ENCODE data around the gene GDF7.
A peak's percentile ranks its signal among the peaks of the same experiment; 100 is the strongest.
"Not testable (repeated sequence)": the region's sequence is repeated elsewhere in the genome, so short reads cannot be mapped to it uniquely, and the experiment has no call there.

The GDF7 gene

DNA sequence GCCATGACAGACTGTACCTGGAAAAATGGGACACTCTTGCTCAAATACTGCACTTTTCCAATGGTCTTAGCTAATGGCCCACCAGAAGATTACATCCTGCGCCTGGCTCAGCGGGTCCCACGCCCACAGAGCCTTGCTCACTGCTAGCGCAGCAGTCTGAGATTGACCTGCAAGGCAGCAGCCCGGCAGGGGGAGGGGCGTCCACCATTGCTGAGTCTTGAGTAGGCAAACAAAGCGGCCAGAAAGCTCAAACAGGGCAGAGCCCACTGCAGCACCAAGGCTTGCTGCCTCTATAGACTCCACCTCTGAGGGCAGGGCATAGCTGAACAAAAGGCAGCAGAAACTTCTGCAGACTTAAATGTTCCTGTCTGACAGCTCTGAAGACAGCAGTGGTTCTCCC, 44.7 kb downstream of the GDF7 start:
- not testable (repeated sequence) for H3K36me3 ChIP-seq (ENCODE audit: control insufficient read depth, insufficient read depth, low read length); H3K4me1 ChIP-seq (ENCODE audit: control insufficient read depth, insufficient read depth, low read length, poor library complexity, severe bottlenecking); H3K4me3 ChIP-seq (ENCODE audit: extremely low read depth, insufficient read depth, low read length, poor library complexity, severe bottlenecking); H3K27ac ChIP-seq (ENCODE audit: low read depth, low read length, severe bottlenecking); H3K9me3 ChIP-seq (ENCODE audit: control insufficient read depth, low read length)
- WGBS, 2 experiments (ENCODE audit: insufficient coverage in 2 of 2), result 94% methylated on average over 6 to 7 of the region's 7 CpGs

DNA sequence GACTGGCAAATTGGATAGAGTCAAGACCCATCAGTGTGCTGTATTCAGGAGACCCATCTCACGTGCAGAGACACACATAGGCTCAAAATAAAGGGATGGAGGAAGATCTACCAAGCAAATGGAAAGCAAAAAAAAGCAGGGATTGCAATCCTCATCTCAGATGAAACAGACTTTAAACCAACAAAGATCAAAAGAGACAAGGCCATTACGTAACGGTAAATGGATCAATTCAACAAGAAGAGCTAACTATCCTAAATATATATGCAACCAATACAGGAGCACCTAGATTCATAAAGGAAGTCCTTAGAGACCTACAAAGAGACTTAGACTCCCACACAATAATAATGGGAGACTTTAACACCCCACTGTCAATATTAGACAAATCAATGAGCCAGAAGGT, 46.6 kb downstream of the GDF7 start:
- not testable (repeated sequence) for H3K9me3 ChIP-seq (ENCODE audit: control insufficient read depth, low read length); H3K4me1 ChIP-seq (ENCODE audit: control insufficient read depth, insufficient read depth, low read length, poor library complexity, severe bottlenecking); H3K36me3 ChIP-seq (ENCODE audit: control insufficient read depth, insufficient read depth, low read length); H3K4me3 ChIP-seq (ENCODE audit: extremely low read depth, insufficient read depth, low read length, poor library complexity, severe bottlenecking); H3K27ac ChIP-seq (ENCODE audit: low read depth, low read length, severe bottlenecking)
- WGBS, 2 experiments (ENCODE audit: insufficient coverage in 2 of 2), result 86 to 100% methylated on average over 1 to 2 of the region's 3 CpGs

DNA sequence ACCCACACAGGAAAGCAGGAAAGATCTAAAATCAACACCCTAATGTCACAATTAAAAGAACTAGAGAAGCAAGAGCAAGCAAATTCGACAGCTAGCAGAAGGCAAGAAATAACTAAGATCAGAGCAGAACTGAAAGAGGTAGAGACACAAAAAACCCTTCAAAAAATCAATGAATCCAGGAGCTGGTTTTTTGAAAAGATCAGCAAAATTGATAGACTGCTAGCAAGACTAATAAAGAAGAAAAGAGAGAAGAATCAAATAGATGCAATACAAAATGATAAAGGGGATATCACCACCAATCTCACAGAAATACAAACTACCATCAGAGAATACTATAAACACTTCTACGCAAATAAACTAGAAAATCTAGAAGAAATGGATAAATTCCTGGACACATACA, 47.5 kb downstream of the GDF7 start:
- H3K9me3 ChIP-seq (ENCODE audit: control insufficient read depth, low read length); H3K36me3 ChIP-seq (ENCODE audit: control insufficient read depth, insufficient read depth, low read length); H3K27ac ChIP-seq (ENCODE audit: low read depth, low read length, severe bottlenecking); H3K4me3 ChIP-seq (ENCODE audit: extremely low read depth, insufficient read depth, low read length, poor library complexity, severe bottlenecking); H3K4me1 ChIP-seq (ENCODE audit: control insufficient read depth, insufficient read depth, low read length, poor library complexity, severe bottlenecking): not testable (repeated sequence)
- WGBS, 2 experiments (ENCODE audit: insufficient coverage in 2 of 2), result 67% methylated on average over 1 of the region's 2 CpGs; no CpG with 5 or more reads in 1 of the 2 experiments

DNA sequence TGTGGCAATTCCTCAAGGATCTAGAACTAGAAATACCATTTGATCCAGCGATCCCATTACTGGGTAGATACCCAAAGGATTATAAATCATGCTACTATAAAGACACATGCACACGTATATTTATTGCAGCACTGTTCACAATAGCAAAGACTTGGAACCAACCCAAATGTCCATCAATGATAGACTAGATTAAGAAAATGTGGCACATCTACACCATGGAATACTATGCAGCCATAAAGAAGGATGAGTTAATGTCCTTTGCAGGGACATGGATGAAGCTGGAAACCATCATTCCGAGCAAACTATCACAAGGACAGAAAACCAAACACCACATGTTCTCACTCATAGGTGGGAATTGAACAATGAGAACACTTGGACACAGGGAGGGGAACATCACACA, 49.2 kb downstream of the GDF7 start:
- H3K36me3 ChIP-seq (ENCODE audit: control insufficient read depth, insufficient read depth, low read length); H3K4me3 ChIP-seq (ENCODE audit: extremely low read depth, insufficient read depth, low read length, poor library complexity, severe bottlenecking); H3K4me1 ChIP-seq (ENCODE audit: control insufficient read depth, insufficient read depth, low read length, poor library complexity, severe bottlenecking); H3K27ac ChIP-seq (ENCODE audit: low read depth, low read length, severe bottlenecking); H3K9me3 ChIP-seq (ENCODE audit: control insufficient read depth, low read length): not testable (repeated sequence)
- no CpG with 5 or more reads among the region's 3 CpGs for WGBS, 2 experiments (ENCODE audit: insufficient coverage in 2 of 2)

DNA sequence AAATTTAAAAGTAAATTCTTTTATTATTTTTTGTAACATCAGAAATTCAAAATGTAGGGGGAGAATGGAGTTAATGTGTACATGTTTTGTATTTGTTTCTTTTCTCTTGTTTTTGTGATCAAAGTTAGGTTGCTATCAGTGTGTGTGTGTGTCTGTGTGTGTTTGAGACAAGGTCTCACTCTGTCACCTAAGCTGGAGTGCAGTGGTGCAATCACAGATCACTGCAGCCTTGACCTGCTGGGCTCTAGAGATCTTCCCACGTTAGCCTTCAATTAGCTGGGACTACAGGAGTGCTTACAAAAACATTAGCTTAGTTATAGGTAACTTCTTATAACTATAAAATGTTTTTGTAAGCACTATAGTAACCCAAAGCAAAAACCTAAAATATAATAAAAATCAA, 50.7 kb downstream of the GDF7 start:
- Histone ChIP-seq H3K9me3 (ENCODE audit: control insufficient read depth, low read length) (no peaks in the 10 kb centered on the region), H3K4me3 (ENCODE audit: extremely low read depth, insufficient read depth, low read length, poor library complexity, severe bottlenecking) (no peak overlapping the region), H3K27ac (ENCODE audit: low read depth, low read length, severe bottlenecking) (no peak overlapping the region), H3K36me3 (ENCODE audit: control insufficient read depth, insufficient read depth, low read length) (peaks cover 3% of the 10 kb centered on the region), H3K4me1 (ENCODE audit: control insufficient read depth, insufficient read depth, low read length, poor library complexity, severe bottlenecking) (no peaks in the 10 kb centered on the region)
- no CpG with 5 or more reads among the region's 1 CpG for WGBS, 2 experiments (ENCODE audit: insufficient coverage in 2 of 2)

DNA sequence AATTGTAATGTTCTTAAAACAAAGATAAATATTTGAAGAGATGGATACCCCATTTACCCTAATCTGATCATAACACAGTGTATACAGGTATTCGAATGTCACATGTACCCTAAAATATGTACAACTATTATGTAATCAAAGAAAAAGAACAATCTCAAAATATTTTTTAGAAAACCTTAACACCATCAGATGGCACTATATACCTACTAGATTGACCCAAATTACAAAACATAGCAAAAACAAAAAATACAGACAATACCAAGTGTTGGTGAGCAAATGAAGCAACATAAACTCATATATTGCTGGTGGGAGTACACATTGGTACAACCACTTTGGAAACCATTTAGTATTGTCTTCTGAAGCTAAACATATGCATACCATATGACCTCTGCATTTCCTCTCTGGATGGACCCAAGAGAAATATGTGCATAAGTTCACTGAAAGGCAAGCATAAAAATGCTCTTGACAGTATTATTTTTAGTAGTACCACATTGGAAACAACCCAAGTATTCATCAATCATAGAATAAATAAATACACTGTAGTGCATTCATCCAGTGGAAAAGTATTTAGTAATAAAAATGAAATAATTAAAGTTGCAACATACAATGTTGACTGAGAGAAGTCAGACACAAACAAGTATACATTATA, 55.8 kb downstream of the GDF7 start:
- Histone ChIP-seq H3K36me3 (ENCODE audit: control insufficient read depth, insufficient read depth, low read length) (peaks cover 6% of the 10 kb centered on the region), H3K4me3 (ENCODE audit: extremely low read depth, insufficient read depth, low read length, poor library complexity, severe bottlenecking) (no peak overlapping the region), H3K4me1 (ENCODE audit: control insufficient read depth, insufficient read depth, low read length, poor library complexity, severe bottlenecking) (peaks cover 2% of the 10 kb centered on the region), H3K27ac (ENCODE audit: low read depth, low read length, severe bottlenecking) (no peak overlapping the region), H3K9me3 (ENCODE audit: control insufficient read depth, low read length) (no peaks in the 10 kb centered on the region)
- no CpG with 5 or more reads among the region's 1 CpG for WGBS, 2 experiments (ENCODE audit: insufficient coverage in 2 of 2)

DNA sequence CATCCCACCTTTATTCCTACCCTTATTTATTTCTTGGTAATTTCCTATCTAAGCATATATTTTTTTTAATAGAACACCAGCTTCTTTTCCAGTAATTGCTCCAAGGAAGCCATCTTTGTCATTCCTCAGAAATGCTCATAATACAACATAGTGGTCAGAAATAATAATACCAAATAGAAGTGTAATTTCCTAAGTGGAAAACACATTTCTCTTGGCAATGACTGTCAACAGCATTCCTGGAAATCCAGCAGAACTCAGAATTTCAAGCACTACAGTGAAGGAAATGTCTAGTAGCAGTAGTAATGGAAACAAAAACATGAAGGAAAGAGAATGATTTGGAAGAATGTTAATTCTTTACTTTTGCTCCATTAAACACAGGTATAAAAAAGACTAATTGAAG, 56.6 kb downstream of the GDF7 start:
- Histone ChIP-seq H3K9me3 (ENCODE audit: control insufficient read depth, low read length) (no peaks in the 10 kb centered on the region), H3K4me3 (ENCODE audit: extremely low read depth, insufficient read depth, low read length, poor library complexity, severe bottlenecking) (no peak overlapping the region), H3K4me1 (ENCODE audit: control insufficient read depth, insufficient read depth, low read length, poor library complexity, severe bottlenecking) (peaks cover 3% of the 10 kb centered on the region), H3K27ac (ENCODE audit: low read depth, low read length, severe bottlenecking) (no peak overlapping the region), H3K36me3 (ENCODE audit: control insufficient read depth, insufficient read depth, low read length) (peaks cover 6% of the 10 kb centered on the region)

DNA sequence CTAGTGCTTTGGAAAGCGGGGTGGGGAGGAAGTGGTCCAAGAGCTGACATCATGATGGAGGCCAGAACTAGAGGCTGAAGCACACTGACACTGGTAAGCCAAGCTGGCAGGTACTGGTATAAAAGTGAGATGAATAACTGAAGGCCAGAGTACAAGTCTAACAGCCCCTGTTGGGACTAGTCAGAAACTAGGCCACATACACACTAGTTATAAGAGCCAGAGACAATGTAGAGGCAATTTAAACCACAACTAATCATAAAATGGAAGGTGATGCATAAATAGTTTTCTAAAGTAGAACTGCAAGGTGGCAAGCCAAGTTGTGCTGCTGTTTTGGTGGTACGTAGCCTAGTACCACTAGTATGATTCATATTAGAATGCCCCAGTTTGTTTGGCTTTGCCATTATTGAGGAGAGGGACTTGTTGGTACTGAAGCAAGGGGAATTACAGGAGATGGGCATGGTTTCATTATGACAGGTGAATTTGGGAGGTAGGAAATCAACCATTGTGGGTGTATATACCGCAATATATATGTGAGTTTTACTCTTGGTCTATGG, 57.6 kb downstream of the GDF7 start:
- WGBS, 2 experiments (ENCODE audit: insufficient coverage in 2 of 2), result 93 to 97% methylated on average over 2 to 3 of the region's 3 CpGs
- H3K4me3 ChIP-seq (ENCODE audit: extremely low read depth, insufficient read depth, low read length, poor library complexity, severe bottlenecking), result no peak overlapping the region
- peaks cover 6% of the 10 kb centered on the region for H3K36me3 ChIP-seq (ENCODE audit: control insufficient read depth, insufficient read depth, low read length)
- no peak overlapping the region for H3K27ac ChIP-seq (ENCODE audit: low read depth, low read length, severe bottlenecking)
- H3K9me3 ChIP-seq (ENCODE audit: control insufficient read depth, low read length), result no peaks in the 10 kb centered on the region
- H3K4me1 ChIP-seq (ENCODE audit: control insufficient read depth, insufficient read depth, low read length, poor library complexity, severe bottlenecking), result peaks cover 3% of the 10 kb centered on the region

DNA sequence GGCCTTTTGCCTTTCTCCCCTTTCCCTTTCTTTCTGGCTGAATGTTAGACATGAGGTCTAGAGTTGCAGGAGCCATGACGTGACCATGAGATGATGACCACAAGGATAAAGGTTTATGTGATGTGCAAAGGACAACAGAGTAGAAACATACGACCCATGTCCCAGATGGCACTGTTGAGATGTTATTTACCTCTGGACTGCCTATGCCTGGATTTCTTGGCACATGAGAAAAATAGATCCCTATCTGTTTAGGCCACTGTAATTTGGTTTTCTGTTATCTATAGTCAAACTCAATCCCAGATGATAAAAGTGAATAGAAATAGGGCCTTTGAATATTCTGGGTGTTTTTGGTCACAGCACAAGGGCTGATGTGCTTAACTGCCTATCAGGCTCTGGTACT, 58.8 kb downstream of the GDF7 start:
- Histone ChIP-seq H3K27ac (ENCODE audit: low read depth, low read length, severe bottlenecking) (no peak overlapping the region), H3K36me3 (ENCODE audit: control insufficient read depth, insufficient read depth, low read length) (peaks cover 6% of the 10 kb centered on the region), H3K4me1 (ENCODE audit: control insufficient read depth, insufficient read depth, low read length, poor library complexity, severe bottlenecking) (peaks cover 3% of the 10 kb centered on the region), H3K4me3 (ENCODE audit: extremely low read depth, insufficient read depth, low read length, poor library complexity, severe bottlenecking) (no peak overlapping the region), H3K9me3 (ENCODE audit: control insufficient read depth, low read length) (no peaks in the 10 kb centered on the region)
- 100% methylated on average over 2 of the region's 2 CpGs for WGBS, 2 experiments (ENCODE audit: insufficient coverage in 2 of 2)

DNA sequence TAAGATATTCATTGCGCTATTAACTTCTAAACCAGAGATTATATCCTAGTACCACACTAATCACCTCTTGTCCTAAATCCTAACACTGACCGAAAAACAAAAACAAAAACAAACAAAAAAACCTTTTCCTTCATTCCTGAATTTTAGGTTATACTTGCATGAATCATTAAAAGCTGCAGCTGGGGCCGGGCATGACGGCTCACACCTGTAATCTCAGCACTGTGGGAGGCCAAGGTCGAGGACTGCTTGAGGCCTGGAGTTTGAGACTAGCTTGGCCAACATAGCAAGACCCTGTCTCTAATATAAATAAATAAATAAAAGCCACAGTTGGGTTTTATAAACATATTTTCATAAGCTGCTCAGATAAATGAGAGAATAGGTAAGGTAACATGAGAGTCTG, 60.0 kb downstream of the GDF7 start:
- WGBS, 2 experiments (ENCODE audit: insufficient coverage in 2 of 2), result 89 to 98% methylated on average over 3 to 4 of the region's 5 CpGs
- Histone ChIP-seq H3K36me3 (ENCODE audit: control insufficient read depth, insufficient read depth, low read length) (peaks cover 6% of the 10 kb centered on the region), H3K27ac (ENCODE audit: low read depth, low read length, severe bottlenecking) (no peak overlapping the region)

DNA sequence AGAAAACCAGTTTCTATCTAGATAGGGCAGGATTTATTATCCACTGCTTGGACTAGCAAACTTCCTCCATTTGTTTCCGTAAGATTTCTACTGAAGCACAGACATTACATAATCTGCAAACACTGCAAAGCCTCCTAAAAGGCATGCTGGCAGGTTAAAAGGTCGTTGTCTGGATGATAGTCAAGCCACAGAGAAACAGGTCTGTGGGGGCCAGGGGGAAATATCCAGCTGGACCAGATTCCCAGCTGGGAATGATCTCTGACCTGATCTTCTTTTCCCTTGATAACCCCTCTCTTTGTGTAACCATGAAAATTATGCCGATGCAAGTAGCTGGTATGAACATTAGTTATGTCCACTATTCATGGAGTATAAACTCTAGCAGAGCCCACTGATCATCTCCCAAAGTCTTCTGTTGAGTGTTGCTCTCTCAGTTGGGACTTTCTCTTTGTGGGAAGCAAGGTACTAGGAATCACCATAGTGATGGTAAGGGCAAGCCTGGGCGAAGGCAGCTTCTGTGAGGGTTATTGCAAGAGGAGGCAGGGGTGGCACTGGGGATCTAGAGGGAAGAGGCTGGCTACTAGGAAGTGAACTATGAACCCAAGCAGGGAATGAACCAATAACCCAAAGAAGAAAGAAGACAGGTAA, 61.3 kb downstream of the GDF7 start:
- no peaks in the 10 kb centered on the region for H3K9me3 ChIP-seq (ENCODE audit: control insufficient read depth, low read length)
- H3K27ac ChIP-seq (ENCODE audit: low read depth, low read length, severe bottlenecking), result peak overlapping the region; percentile 72
- peaks cover 3% of the 10 kb centered on the region for H3K4me1 ChIP-seq (ENCODE audit: control insufficient read depth, insufficient read depth, low read length, poor library complexity, severe bottlenecking)
- no peak overlapping the region for H3K4me3 ChIP-seq (ENCODE audit: extremely low read depth, insufficient read depth, low read length, poor library complexity, severe bottlenecking)
- H3K36me3 ChIP-seq (ENCODE audit: control insufficient read depth, insufficient read depth, low read length), result peaks cover 6% of the 10 kb centered on the region
- WGBS, 2 experiments (ENCODE audit: insufficient coverage in 2 of 2), result 56 to 90% methylated on average over 2 of the region's 4 CpGs

More for the DNA sequence above, 60.0 kb downstream of the GDF7 start:
- Histone ChIP-seq H3K9me3 (ENCODE audit: control insufficient read depth, low read length) (no peaks in the 10 kb centered on the region), H3K4me1 (ENCODE audit: control insufficient read depth, insufficient read depth, low read length, poor library complexity, severe bottlenecking) (peaks cover 3% of the 10 kb centered on the region), H3K4me3 (ENCODE audit: extremely low read depth, insufficient read depth, low read length, poor library complexity, severe bottlenecking) (no peak overlapping the region)
